C4-2B (cell line): Measurements from ENCODE around the gene ZNF804B.

Experiments
- H3K27ac ChIP-seq: fragments of 450-650 bp; 2 replicates; pipeline ENCODE4 v1.5.1; 2017
- ZFX ChIP-seq: fragments of 450-650 bp; IDR thresholded peaks from 2 replicates; pipeline ENCODE4 v1.6.1; 2017
- TF ChIP-seq, protein P1 (sequence below): fragments of 450-650 bp; conservative IDR thresholded peaks from 2 replicates; pipeline ENCODE4 v1.5.1; 2017; ENCODE audit warnings: mild to moderate bottlenecking

Gene ZNF804B

DNA sequence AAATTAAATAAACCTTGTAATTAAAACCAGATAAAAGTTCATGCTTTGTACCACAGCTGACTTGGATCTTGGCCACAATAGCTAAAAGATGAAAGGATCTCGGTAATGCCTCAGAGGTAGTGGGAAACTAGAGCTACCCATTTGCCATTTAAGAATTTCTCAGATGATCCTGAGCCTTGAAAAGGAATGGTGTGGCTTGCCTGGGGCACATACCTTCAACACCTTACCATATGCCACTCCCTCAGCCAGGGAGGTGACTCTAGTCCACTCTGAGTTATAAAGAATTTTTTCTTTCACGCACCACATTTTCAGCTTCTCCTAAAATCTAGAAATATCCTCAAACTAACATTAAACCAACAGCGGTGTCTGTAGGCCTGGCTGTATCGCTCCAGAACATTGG lies 552.4 kb downstream of the ZNF804B start:
- TF ChIP-seq, protein P1, sequence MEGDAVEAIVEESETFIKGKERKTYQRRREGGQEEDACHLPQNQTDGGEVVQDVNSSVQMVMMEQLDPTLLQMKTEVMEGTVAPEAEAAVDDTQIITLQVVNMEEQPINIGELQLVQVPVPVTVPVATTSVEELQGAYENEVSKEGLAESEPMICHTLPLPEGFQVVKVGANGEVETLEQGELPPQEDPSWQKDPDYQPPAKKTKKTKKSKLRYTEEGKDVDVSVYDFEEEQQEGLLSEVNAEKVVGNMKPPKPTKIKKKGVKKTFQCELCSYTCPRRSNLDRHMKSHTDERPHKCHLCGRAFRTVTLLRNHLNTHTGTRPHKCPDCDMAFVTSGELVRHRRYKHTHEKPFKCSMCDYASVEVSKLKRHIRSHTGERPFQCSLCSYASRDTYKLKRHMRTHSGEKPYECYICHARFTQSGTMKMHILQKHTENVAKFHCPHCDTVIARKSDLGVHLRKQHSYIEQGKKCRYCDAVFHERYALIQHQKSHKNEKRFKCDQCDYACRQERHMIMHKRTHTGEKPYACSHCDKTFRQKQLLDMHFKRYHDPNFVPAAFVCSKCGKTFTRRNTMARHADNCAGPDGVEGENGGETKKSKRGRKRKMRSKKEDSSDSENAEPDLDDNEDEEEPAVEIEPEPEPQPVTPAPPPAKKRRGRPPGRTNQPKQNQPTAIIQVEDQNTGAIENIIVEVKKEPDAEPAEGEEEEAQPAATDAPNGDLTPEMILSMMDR, result no peak
- no peak for TF ChIP-seq ZFX
- no peak overlapping the region for H3K27ac ChIP-seq

DNA sequence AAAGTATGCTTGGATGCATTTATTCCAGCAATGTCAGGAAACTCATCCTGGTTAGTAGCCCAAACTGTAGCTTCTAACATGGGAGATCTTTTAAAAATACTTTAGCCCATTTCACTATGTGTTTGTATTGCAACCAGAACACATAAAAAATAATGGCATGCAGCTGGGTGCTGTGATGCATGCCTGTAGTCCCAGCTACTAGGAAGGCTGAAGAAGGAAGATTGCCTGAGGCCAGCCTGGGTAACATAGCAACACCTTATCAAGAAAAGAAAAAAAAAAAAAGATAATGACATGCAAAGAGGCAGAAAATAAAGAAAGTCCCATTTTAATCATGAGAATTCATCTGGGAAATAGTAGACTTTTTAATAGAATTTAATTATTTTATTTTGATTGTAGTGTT lies 553.1 kb downstream of the ZNF804B start:
- TF ChIP-seq, protein P1, result no peak
- H3K27ac ChIP-seq, result no peak overlapping the region

DNA sequence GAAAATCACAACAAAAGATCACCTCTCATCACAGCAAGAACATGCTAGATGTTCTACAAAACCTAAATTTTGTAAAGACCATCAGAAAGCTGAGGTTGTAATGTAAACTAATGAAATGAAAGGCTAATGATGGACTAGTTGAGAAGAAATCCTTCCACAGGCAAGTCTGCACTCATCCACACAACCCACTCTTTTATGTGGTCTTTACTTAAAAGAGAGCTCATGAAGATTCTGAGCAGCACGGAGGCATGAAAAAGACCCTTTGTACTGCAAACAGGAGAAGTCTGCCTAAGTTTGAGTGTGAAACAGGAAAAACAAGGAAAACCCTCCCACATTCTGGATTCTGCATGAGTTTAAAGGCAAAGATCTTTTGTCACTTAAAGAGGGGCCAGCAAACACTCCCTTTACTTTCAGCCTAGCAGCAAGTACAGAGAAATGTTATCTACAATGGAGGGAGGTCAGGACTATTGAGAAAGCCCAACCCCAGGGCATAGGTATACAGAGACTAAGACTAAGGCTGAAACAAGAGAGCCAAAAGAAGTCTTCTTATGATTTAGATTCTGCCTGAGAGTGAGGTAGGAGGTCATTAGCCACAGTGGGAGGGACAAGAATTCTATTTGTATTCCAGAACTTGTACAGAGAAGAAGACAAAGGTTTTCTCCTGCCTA lies 557.2 kb downstream of the ZNF804B start:
- TF ChIP-seq, protein P1, result no peak
- no peak for TF ChIP-seq ZFX
- H3K27ac ChIP-seq, result no peak overlapping the region

DNA sequence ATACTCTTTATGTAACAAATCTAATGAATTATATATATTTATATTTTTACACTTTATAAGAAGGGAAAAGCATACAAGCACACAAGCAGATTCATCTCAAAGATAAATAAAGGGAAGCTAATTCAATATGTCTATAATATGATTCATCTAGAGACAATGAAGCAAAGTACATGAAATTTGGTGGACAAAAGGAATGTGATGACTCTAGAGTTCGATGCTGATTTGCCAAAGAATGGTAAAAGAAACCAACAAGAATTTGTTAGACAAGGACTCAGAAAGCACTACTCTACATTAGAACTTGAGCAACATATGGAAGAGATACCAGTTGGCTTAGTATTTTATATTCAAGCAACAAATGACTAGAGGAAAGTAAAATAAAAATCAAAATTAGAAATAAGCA lies 572.5 kb downstream of the ZNF804B start:
- TF ChIP-seq, protein P1, result no peak
- no peak for TF ChIP-seq ZFX

DNA sequence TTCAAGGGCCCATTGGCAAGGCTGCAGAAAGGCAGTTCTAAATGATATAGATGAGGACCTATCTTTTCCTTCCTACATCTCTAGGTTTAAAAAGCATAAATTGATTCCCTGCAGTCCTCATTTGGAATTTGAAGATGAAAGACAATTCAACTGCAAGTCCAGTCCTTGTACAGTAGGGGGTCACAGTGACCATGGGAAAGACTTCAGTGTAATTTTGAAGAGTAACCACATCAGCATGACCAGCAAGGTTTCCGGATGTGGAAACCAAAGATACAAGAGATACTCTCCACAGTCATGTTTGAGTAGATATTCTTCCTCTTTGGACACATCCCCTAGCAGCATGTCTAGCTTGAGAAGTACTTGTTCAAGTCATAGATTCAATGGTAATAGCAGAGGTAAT lies 575.3 kb downstream of the ZNF804B start:
- H3K27ac ChIP-seq, result no peak overlapping the region
- TF ChIP-seq, protein P1, result peak; percentile 54
- no peak for TF ChIP-seq ZFX

More for the DNA sequence above, 572.5 kb downstream of the ZNF804B start:
- H3K27ac ChIP-seq, result no peak overlapping the region

DNA sequence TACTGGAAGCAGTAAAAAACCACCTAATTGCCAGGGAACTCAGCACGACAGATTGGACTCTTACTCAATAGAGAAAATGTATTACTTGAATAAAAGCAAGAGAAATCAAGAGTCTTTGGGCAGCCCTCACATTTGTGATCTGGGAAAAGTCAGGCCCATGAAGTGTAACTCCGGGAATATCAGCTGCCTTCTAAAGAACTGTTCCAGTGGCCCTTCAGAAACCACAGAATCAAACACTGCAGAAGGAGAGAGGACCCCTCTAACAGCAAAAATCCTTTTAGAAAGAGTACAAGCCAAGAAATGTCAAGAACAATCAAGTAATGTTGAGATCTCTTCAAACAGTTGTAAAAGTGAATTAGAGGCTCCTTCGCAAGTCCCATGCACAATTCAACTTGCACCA lies 576.0 kb downstream of the ZNF804B start:
- H3K27ac ChIP-seq, result no peak overlapping the region
- TF ChIP-seq, protein P1, result no peak
- TF ChIP-seq ZFX, result no peak

DNA sequence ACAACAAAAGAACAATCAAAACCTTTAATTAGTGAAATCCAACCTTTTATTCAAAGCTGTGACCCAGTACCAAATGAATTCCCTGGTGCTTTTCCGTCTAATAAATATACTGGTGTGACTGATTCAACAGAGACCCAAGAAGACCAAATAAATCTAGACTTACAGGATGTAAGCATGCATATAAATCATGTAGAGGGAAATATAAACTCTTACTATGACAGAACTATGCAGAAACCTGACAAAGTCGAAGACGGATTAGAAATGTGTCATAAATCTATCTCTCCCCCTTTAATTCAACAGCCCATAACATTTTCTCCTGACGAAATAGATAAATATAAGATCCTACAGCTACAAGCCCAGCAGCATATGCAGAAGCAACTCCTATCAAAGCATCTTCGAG lies 576.6 kb downstream of the ZNF804B start:
- no peak for TF ChIP-seq ZFX
- TF ChIP-seq, protein P1, result no peak
- no peak overlapping the region for H3K27ac ChIP-seq
